GM19193 (cell line): Measurements from ENCODE around the gene PHETA2.
A peak's percentile ranks its signal among the peaks of the same experiment; 100 is the strongest.

Experiments
- POLR2A ChIP-seq: IDR thresholded peaks from 4 replicates; pipeline ENCODE4 v1.6.1; 2011; ENCODE audit not compliant: insufficient read depth, insufficient read length; ENCODE audit errors: extremely low read depth

PHETA2 gene, protein sequence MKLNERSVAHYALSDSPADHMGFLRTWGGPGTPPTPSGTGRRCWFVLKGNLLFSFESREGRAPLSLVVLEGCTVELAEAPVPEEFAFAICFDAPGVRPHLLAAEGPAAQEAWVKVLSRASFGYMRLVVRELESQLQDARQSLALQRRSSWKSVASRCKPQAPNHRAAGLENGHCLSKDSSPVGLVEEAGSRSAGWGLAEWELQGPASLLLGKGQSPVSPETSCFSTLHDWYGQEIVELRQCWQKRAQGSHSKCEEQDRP

DNA sequence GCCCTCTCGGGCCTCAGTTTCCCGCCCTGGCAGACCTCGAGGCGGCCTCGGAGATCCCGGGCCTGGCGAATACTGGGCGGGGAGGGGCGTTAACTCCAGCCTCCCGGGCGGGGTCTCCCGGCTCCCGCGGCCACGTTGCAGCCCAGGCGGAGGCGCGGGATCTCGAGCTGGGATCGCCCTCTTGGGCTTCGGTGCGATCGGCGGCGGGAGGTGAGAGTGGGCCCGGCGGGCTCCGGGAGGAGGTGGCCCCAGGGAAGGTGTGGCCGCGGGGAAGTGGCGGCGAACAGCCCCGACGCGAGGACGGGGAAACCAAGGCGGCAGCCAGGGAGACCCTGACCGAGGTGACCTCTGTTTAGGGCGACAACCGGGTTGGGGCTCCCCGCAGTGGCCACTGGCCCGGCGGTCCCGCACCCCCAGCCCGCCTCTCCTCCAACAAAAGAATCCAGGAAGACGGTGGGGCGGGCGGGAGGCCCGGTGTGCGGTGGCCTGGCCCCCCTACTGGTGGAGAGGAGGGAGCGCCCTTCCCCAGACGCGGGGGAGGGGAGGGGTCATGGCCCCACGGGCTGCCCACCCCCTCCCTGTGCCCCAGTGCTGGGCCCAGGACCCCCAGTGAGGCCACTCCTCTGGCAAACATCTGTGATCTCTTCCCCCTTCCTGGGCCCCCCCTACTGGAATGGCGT lies at the start of gene PHETA2:
PHETA2 (plus strand) TSS at position 117 of the 680 bp plus-strand sequence. CDS start 3,046 bp downstream, outside the sequence.
- peak; percentile 35 for TF ChIP-seq POLR2A

DNA sequence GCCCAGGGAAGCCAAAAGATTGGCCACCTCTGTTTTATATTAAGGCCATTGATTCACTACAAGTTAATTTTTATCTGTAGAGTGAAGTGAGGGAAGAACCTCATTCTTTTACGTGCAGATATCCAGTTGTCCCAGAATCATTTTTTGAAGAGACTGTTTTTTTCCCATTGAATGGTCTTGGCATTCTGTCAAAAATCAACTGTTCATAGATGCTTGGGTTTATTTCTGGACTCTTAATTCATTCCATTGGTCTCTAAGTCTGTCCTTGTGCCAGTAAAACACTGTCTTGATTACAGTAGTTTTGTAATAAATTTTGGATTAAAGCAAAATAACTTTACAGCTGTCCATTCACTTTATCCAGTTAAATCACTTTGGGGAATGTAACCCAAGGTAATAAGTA lies 48.6 kb upstream of the PHETA2 start:
- no peak for TF ChIP-seq POLR2A

DNA sequence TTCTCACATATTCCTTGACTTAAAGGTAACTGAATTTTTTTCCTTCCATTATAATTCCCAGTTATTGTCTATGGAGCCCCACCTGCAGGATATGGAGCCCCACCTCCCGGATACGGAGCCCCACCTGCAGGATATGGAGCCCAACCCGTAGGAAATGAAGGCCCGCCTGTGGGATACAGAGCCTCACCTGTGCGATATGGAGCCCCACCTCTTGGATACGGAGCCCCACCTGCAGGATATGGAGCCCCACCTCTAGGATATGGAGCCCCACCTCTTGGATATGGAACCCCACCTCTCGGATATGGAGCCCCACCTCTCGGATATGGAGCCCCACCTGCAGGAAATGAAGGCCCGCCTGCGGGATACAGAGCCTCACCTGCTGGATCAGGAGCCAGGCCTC lies 47.3 kb upstream of the PHETA2 start:
- no peak for TF ChIP-seq POLR2A

DNA sequence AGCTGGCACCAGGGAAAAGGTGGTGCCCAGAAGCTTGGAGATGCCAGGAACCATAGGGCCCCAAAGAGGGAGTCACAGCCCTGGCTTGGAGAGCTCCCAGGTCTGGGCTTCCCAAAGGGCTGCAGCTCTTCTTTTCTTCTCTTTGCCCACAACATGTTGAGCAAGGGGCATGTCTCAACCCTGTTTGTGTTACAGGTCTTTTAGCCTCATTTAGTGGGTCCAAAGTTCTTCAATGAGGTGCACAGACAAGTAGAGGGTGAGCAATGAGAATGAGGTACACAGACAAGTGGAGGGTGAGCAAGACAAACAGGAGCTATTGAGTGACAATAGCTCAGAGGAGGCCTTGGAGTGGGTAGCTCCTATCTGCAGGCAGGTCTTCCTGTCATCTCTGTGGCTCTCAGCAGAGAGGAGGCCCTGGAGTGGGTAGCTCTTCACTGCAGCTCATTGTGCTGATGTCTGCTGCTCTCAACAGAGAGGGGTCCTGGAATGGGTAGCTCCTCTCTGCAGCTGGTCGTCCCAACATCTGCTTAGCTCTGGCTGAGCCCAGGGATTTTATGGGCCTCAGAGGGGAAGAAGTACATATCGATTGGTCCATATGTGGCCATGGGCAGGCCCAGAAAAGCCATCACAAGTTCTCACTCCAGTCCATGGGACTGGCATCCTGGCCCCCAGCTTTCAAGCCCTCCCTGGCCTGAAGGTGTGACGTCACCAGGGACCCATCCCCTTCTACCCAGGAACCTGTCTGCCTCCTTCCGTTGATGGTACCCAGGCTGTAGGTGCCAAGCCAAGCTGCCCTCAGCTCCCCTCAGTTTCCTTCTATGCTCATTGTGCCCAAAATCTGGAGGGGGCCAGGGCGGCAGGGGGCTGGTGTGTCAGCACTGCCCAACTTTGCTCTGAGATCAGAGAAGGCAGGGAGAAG lies 40.5 kb upstream of the PHETA2 start:
- no peak for TF ChIP-seq POLR2A

DNA sequence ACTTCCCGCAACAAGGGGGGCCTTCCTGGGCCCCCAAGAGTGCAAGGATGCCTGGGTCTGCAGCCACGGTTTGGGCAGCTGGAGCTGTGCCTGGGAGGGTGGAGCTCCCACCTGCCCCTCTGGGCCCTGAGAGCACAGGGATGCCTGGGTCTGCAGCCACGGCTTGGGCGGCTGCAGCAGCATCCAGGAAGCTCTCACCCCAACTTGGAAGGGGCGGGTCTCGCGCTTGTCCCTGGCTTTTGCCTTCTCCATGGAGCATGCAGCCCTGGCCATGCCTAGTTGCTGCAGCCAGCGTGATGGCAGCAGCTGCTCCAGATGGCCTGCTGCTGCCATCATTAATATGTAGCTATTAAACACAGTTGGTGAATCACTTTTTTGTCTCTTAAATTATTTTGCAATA lies 38.8 kb upstream of the PHETA2 start:
- no peak for TF ChIP-seq POLR2A

DNA sequence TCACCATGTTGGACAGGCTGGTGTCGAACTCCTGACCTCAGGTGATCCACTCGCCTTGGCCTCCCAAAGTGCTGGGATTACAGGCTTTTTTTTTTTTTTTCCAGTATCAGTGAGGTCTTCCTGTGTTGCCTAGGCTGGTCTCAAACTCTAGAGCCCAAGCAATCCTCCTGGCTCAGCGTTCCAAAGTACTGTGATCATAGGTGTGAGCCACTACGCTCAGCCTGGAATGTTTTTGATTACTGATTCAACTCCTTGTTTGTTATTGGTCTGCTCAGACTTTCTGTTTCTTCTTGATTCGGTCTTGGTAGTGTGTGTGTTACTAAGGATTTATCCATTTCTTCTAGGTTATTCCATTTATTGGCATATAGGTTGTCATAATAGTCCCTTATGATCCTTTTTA lies 34.8 kb upstream of the PHETA2 start:
- no peak for TF ChIP-seq POLR2A

DNA sequence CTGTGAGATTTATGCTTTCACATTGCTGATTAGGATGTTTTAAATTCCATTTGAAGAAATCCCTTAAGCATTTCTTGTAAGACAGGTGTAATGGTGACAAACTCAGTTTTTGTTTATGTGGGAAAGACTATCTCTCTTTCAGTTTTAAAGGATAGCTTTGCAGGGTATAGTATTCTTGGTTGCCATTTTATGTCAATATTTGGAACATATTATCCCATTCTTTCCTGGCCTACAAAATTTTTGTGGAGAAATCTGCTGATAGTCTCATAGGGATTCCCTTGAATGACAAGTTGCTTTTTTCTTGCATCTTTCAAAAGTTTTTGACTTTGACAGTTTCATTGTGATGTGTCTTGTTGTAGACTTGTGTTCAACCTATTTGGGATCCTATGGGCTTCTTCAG lies 32.3 kb upstream of the PHETA2 start:
- no peak for TF ChIP-seq POLR2A

DNA sequence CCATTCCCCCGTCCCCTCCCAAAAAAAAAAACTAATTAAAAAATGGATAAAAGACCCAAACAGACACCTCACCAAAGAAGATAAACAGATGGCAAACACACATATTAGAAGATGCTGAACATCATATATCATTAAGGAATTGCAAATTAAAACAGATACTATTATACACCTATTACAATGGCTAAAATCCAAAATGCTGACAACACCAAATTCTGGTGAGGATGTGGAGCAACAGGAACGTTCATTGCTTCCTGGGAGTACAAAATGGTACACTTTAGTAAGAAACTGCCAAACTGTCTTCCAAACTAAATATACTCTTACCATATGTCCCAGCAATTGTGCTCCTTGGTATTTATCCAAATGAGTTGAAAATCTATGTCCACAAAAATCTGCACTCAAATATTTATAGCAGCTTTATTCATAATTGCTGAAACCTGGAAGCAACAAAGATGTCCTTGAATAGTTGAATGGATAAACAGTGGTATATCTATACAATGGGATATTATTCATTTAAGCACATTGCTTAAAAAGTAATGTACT lies 23.3 kb upstream of the PHETA2 start:
- no peak for TF ChIP-seq POLR2A

DNA sequence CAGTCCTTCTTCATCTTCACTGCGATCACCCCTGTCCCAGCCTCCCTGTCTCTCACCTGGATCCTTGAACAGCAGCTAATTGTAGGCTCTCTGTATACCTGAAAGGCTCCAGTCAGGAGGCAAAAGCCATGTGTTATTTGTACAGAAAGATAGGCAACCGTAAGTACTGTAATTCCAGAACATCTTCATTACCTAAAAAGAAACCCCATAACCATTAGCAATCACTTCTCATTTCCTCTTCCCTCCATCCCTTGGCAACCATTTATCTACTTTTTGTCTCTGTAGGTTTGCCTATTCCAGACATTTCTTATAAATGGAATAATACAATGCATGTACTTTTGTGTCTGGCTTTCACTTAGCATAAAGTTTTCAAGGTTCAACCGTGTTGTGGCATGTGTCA lies 21.3 kb upstream of the PHETA2 start:
- TF ChIP-seq POLR2A = no peak

DNA sequence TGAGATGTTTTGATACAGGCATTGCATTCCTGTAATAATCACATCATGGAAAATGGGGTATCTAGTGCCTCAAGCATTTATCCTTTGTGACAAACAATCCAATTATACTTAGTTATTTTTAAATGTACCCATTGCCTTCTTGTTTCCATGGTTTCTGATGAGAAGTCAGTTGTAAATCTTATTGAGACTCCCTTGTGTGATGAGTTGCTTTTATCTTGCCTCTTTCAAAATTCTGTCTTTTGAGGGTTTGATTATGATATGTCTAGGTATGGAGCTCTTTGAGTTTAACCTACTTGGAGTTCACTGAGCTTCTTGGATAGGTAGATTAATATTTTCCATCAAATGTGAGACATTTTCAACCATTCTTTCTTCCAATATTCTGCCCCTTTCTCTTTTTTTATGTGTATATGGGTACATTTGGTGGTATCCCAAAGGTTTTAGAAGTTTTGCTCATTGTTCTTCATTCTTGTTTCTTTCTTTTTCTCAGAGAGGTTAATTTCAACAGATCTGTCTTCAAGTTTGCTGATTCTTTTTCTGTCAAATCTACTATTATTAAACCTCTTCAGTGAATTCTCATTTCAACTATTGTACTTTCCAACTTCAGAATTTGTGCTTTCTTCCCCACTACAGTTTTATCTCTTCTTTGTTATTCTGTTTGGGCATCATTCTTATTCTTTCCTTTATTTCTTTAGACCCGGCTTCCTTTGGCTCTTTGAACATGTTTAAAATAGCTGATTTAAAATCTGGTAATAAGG lies 17.1 kb upstream of the PHETA2 start:
- no peak for TF ChIP-seq POLR2A

DNA sequence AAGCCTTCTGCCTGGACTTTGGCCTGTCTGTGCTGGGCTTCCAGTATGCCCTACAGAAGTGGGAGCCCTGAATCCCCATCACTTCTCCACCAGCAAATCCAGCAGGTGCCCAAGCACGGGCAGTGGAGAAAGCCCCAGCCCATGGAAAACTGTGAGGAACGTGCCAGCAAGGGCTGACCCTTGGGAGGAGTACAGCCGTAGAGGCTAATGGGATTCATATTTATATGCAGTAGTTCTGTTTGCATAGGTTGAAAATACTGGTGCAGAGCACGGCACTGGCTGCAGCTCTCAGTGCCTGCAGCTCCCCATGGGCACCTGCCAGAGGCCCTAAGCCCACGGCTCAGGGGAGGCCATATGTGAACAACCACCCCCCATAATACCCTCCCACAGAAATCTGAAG lies 13.6 kb upstream of the PHETA2 start:
- TF ChIP-seq POLR2A = no peak

DNA sequence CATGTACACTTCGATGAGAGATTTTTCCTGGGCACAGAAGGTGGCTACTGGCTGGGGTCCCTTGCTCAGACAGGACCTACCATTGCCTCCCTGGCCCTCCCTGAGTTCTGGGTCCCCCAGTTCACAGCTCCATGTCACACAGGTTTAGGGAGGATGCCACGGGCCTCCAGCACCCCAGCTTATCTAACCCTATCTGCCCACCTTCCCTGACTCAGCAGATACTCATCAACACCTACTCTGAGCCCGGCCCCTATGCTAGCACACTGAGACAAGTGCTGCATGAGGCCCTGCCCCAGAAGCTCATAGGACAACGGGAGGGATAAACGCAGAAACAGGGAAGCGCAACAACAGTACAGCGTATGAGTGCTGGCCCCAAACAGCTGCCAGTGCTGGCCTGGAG lies 13.0 kb upstream of the PHETA2 start:
- TF ChIP-seq POLR2A = no peak

DNA sequence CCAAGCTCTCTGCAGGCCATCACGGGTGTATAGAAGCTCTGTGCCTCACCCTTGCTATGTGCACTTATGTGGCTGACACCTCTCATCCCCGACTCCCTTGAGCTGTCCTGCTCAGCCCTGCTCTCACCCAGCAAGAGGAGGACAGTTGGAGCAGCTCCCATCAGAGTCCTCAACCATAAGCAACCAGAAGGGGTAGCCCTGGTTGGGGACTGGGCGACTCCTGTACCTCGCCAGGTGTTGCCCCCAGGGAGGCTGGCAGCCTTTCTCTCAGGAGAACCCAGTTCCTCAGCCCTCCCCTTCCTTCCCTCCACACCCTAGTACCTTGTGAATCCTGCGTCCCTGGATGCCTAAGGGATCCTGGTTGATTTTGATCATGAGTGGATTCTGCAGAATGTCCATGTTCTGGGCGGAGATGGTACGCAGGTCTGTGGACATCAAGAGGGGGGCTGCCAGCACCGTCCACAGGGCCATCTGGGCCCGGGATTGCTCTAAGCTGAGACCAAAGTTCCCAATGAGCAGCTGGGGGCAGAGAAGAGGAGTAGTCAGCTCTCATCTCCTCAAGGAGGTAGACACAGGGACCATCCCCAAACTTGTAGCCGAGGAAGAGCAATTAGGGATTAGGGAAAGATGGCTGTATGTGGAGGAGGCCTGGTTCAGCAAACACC lies 11.4 kb upstream of the PHETA2 start:
- TF ChIP-seq POLR2A = no peak

DNA sequence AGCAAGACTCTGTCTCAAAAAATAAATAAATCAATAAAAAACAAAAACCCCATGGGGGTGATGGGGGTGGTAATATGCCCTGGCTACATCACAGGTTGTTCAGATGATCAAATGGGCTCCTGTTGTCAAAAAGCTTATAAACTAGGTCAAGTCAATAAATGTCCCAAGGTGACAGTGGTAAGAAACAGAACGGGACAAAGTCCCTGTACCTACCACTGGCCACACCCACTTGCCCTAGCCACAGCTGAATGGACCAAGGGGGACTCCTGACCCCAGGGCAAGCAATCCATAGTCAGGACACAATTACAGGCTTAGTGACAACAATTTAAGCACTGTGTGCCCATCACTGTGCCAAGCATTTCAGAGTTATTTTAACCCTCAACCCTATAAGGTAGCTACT lies 9.4 kb upstream of the PHETA2 start:
- no peak for TF ChIP-seq POLR2A
